Measurements from ENCODE around the gene JAKMIP2.

GRCh38 chr5:147590096-147590495, 192.4 kb downstream of the JAKMIP2 start:
- TF ChIP-seq CTCF (IDR thresholded peaks at IDR 0.05) (no peak), POLR2AphosphoS5 (IDR thresholded peaks at IDR 0.05) (no peak), EP300 (IDR thresholded peaks at IDR 0.05) (no peak)
